GM12878 (cell line): ENCODE measurements around the gene BIN1. TPM values are rescaled to one million over a fixed set of nuclear protein-coding genes. Genes with fewer than 3 reads are reported as not detected.

ENCODE experiments used
- ATAC-seq: fragments of 200-7000 bp; cut with Tn5 transposase; 3 replicates; pipeline ENCODE4 v1.9.1; 2020; ENCODE audit warnings: mild to moderate bottlenecking, moderate library complexity
- BruUV-seq: library from RNA; stranded (reverse); fragments of 400-500 nt; replicated peaks from 2 replicates; lab custom pipeline; 2021; lab: Mats Ljungman, UMichigan
- CTCF ChIA-PET: fragments of 300-600 bp; sonication (Branson Sonifier 250); formaldehyde crosslinking; extraction: SDS; loops from one replicate; lab custom pipeline; 2021; ENCODE audit warnings: inconsistent platforms; lab: Yijun Ruan, JAX
- POLR2A ChIA-PET: fragments of 350-600 bp; formaldehyde crosslinking; extraction: SDS; loops from one replicate; lab custom pipeline; 2021; ENCODE audit warnings: inconsistent platforms; lab: Charles Lee
- RAD21 ChIA-PET: fragments of 300-600 bp; sonication (Branson Sonifier 250); formaldehyde crosslinking; loops from one replicate; lab custom pipeline; 2023; ENCODE audit warnings: antibody characterized with exemption; ENCODE audit not compliant: unreplicated experiment; lab: Charles Lee
- SMC1A ChIA-PET: fragments of 300-600 bp; sonication (Branson Sonifier 250); formaldehyde crosslinking; loops from one replicate; lab custom pipeline; 2023; ENCODE audit not compliant: unreplicated experiment, uncharacterized antibody; lab: Charles Lee
- DNase-seq: peaks from one replicate; pipeline ENCODE4 v3.0.0-alpha.2; 2011; ENCODE audit warnings: low read depth, low spot score
- FAIRE-seq: peaks from 3 replicates; lab custom pipeline; 2011; peaks lifted over from hg19 to GRCh38; lab: Jason Lieb, UNC
- H2AFZ ChIP-seq: 2 replicates; pipeline ENCODE4 v1.6.0; 2011; ENCODE audit warnings: low read depth, low read length, control low read depth; ENCODE audit not compliant: control insufficient read depth
- H3K27ac ChIP-seq: 2 replicates; pipeline ENCODE4 v1.5.1; 2011; ENCODE audit warnings: control low read depth; ENCODE audit not compliant: control insufficient read depth, insufficient read depth
- H3K27me3 ChIP-seq, 2 experiments: replicated peaks in 1 of 2; 2 replicates each; pipeline versions ENCODE4 v1.6.0 to v1.6.1; 2011; ENCODE audit warnings: low read length in 1 of 2; ENCODE audit not compliant: control insufficient read depth in 2 of 2, insufficient read depth in 2 of 2
- H3K36me3 ChIP-seq, 2 experiments: 2 replicates each; pipeline ENCODE4 v1.5.1; 2011; ENCODE audit warnings: low read length in 1 of 2; ENCODE audit not compliant: control insufficient read depth in 2 of 2, insufficient read depth in 2 of 2
- H3K4me1 ChIP-seq: 2 replicates; pipeline ENCODE4 v1.6.1; 2011; ENCODE audit warnings: mild to moderate bottlenecking, low read length, moderate library complexity, mixed read lengths; ENCODE audit not compliant: control insufficient read depth, insufficient read depth
- H3K4me2 ChIP-seq: 2 replicates; pipeline ENCODE4 v1.6.0; 2011; ENCODE audit warnings: control low read depth; ENCODE audit not compliant: control insufficient read depth, insufficient read depth
- H3K4me3 ChIP-seq: fragments of 200-600 bp; sonication (generic); 2 replicates; pipeline ENCODE4 v1.5.1; 2016
- H3K79me2 ChIP-seq: 2 replicates; pipeline ENCODE4 v1.6.0; 2011; ENCODE audit warnings: low read length; ENCODE audit not compliant: control insufficient read depth, insufficient read depth
- H3K9ac ChIP-seq: 2 replicates; pipeline ENCODE4 v1.8.0; 2011; ENCODE audit warnings: low read length, control low read depth, mixed read lengths; ENCODE audit not compliant: control insufficient read depth, insufficient read depth
- H3K9me3 ChIP-seq: replicated peaks from 3 replicates; pipeline ENCODE4 v1.5.1; 2011; ENCODE audit warnings: mild to moderate bottlenecking, low read length; ENCODE audit not compliant: control insufficient read depth, insufficient read depth
- H4K20me1 ChIP-seq: 2 replicates; pipeline ENCODE4 v1.6.0; 2011; ENCODE audit not compliant: control insufficient read depth, insufficient read depth
- ATF7 ChIP-seq: fragments of 450-650 bp; IDR thresholded peaks from 2 replicates; pipeline ENCODE4 v1.6.1; 2016; ENCODE audit warnings: low read depth, mild to moderate bottlenecking
- CHD1 ChIP-seq: IDR thresholded peaks from 2 replicates; pipeline ENCODE4 v1.6.1; 2012; ENCODE audit warnings: low read depth, low read length, improper control_type of control experiment
- KAT2A ChIP-seq: conservative IDR thresholded peaks from 2 replicates; pipeline ENCODE4 v1.6.1; 2011; ENCODE audit warnings: low read depth, low read length; ENCODE audit not compliant: control insufficient read depth
- MEF2B ChIP-seq: fragments of 450-650 bp; IDR thresholded peaks from 2 replicates; pipeline ENCODE4 v1.6.1; 2018; ENCODE audit warnings: mild to moderate bottlenecking, moderate library complexity; ENCODE audit not compliant: partially characterized antibody, poor library complexity, severe bottlenecking
- MXI1 ChIP-seq: fragments of 150-350 bp; IDR thresholded peaks from 2 replicates; pipeline ENCODE4 v1.6.1; 2011; ENCODE audit warnings: low read depth, mild to moderate bottlenecking, inconsistent platforms, low read length, improper control_type of control experiment
- PAX8 ChIP-seq: fragments of 450-650 bp; IDR thresholded peaks from 2 replicates; pipeline ENCODE4 v1.6.1; 2017; ENCODE audit warnings: mild to moderate bottlenecking, moderate library complexity
- POU2F2 ChIP-seq: IDR thresholded peaks from 3 replicates; pipeline ENCODE4 v1.6.1; 2011; ENCODE audit warnings: low read depth, mild to moderate bottlenecking, low read length, borderline replicate concordance
- RAD51 ChIP-seq: fragments of 450-650 bp; IDR thresholded peaks from 2 replicates; pipeline ENCODE4 v1.6.1; 2016; ENCODE audit warnings: moderate library complexity, mild to moderate bottlenecking, inconsistent platforms
- RFX5 ChIP-seq: IDR thresholded peaks from 2 replicates; pipeline ENCODE4 v1.6.1; 2011; ENCODE audit warnings: low read depth, low read length, improper control_type of control experiment
- WGBS: methylation state at CpG from one replicate; pipeline ENCODE4 v1.1.6; 2016; ENCODE audit warnings: low lambda C conversion rate; ENCODE audit not compliant: insufficient replicate concordance, insufficient coverage; ENCODE audit errors: missing lambda C conversion rate; 5-methylcytosine and 5-hydroxymethylcytosine counted together
- in situ Hi-C: fragments of 300-500 bp; cut with MboI; formaldehyde crosslinking; loops from 9 replicates; pipeline ENCODE4 v1.14.3; 2018; ENCODE audit warnings: mixed read lengths
- intact Hi-C: fragments of 100-400 bp; cut with micrococcal nuclease; formaldehyde crosslinking; loops from one replicate; pipeline ENCODE4 v1.14.2; 2022; ENCODE audit not compliant: unreplicated experiment
- polyA plus RNA-seq, 11 experiments: library from polyadenylated mRNA; depleted of rRNA in 4 of 11; unstranded in 6 of 11; stranded (reverse) in 5 of 11; fragments of >200 nt; fragmentation: Nextera tagmentation in 4 of 11; fragmentation: Illumina TruSeq in 1 of 11; extraction: Ambion mirVana in 4 of 11; extraction: Trizol in 1 of 11; gene quantifications; 1 replicate in 1 of 11; 2 replicates in 10 of 11; pipeline versions ENCODE4 v1.2.1 to v1.2.3, GENCODE V29; 2011 to 2016; ENCODE audit warnings: inconsistent platforms in 2 of 11, missing spikeins in 2 of 11, low read depth in 1 of 11
- total RNA-seq, 4 experiments: library from RNA; depleted of rRNA in 3 of 4; stranded (reverse); fragments of >200 nt in 3 of 4; fragmentation: Illumina TruSeq in 1 of 4; extraction: Trizol in 1 of 4; gene quantifications; 2 replicates each; pipeline versions ENCODE4 v1.2.1 to v1.2.3, GENCODE V29; 2013 to 2021
- TF ChIP-seq, protein P1 (sequence below): fragments of 450-650 bp; IDR thresholded peaks from 2 replicates; pipeline ENCODE4 v1.6.1; 2017; ENCODE audit warnings: mild to moderate bottlenecking, low read depth, inconsistent platforms; ENCODE audit not compliant: poor library complexity, severe bottlenecking
- TF ChIP-seq, protein P2 (sequence below): fragments of 450-650 bp; formaldehyde crosslinking; IDR thresholded peaks from 2 replicates; pipeline ENCODE4 v1.4.0; 2020; ENCODE audit warnings: mild to moderate bottlenecking, moderate library complexity

Gene BIN1
- total and polyA plus RNA-seq, 10 of the 15 experiments (the other 5 are each of a cell fraction or from before 2014, with no cell fraction given) = 0.32 to 21.3 (median 11.2) TPM

DNA sequence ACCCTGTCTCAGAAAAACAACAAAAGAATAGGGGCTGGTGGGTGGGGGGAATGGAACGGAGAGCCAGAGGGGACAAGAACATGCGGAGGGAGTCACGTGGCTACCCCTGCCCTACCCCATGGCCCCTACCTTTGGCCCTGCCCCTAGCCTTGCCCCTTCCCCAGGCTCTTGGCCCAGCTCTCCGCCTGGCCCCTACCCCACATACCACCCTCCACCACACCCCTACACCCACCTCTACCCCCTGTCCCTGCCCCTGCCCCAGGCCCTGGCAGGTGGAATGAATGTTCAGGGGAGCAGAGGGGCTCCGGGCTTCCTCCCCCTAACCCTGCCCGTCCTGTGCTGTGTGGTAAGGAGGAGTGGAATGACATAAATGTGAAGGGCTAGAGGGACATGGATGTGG is 15.1 kb downstream of the BIN1 start (continued):
- TF ChIP-seq MXI1 = no peak
- TF ChIP-seq RFX5 = no peak
- no peak for TF ChIP-seq RAD51

DNA sequence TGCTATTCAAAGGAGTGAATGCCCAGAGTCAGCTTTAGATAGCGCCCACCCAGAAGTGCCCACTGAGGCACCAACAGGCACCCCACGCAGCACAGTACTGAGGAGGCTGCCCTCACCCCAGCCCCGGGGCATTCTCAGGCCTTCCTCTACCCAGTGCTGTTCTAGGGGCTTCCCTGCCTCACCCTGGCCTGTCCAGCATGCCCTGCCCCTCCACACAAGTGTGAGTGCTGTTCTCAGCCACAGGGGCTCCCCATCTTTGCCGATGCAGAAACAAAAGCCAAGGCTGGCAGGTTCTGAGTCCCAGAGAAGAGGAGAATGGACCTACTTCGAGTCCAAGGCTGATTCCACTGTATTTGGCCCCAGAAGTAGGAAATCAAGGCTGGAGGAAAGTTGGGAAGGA is 15.8 kb downstream of the BIN1 start:
- H3K9ac ChIP-seq = no peak overlapping the region
- H3K27ac ChIP-seq = no peak overlapping the region
- RAD21 ChIA-PET = interaction anchor here (1.4 kb wide), 1 partner anchor 23 kb away, joined by 3 read pairs; no protein-coding TSS in a partner anchor
- H3K36me3 ChIP-seq = no peaks in the 10 kb centered on the region
- SMC1A ChIA-PET = no interaction called here
- H3K27me3 ChIP-seq = no peaks in the 10 kb centered on the region; a peak in 1 of 4 replicates
- DNase-seq (no peak), FAIRE-seq (no peak), ATAC-seq (no peak)
- CTCF ChIA-PET = interaction anchor here (1.2 kb wide), 1 partner anchor 16 kb away, joined by 3 read pairs; no protein-coding TSS in a partner anchor
- H3K9me3 ChIP-seq = no peaks in the 10 kb centered on the region
- POLR2A ChIA-PET = no interaction called here
- intact Hi-C loops (no loop called here), in situ Hi-C loops (no loop called here)
- no peaks in the 10 kb centered on the region for H3K79me2 ChIP-seq
- TF ChIP-seq, protein P1, sequence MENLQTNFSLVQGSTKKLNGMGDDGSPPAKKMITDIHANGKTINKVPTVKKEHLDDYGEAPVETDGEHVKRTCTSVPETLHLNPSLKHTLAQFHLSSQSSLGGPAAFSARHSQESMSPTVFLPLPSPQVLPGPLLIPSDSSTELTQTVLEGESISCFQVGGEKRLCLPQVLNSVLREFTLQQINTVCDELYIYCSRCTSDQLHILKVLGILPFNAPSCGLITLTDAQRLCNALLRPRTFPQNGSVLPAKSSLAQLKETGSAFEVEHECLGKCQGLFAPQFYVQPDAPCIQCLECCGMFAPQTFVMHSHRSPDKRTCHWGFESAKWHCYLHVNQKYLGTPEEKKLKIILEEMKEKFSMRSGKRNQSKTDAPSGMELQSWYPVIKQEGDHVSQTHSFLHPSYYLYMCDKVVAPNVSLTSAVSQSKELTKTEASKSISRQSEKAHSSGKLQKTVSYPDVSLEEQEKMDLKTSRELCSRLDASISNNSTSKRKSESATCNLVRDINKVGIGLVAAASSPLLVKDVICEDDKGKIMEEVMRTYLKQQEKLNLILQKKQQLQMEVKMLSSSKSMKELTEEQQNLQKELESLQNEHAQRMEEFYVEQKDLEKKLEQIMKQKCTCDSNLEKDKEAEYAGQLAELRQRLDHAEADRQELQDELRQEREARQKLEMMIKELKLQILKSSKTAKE = no peak
- TF ChIP-seq MEF2B = no peak
- no peak for TF ChIP-seq PAX8
- TF ChIP-seq ATF7 = no peak
- TF ChIP-seq POU2F2 = no peak
- TF ChIP-seq CHD1 = no peak
- TF ChIP-seq KAT2A = no peak
- TF ChIP-seq, protein P2, sequence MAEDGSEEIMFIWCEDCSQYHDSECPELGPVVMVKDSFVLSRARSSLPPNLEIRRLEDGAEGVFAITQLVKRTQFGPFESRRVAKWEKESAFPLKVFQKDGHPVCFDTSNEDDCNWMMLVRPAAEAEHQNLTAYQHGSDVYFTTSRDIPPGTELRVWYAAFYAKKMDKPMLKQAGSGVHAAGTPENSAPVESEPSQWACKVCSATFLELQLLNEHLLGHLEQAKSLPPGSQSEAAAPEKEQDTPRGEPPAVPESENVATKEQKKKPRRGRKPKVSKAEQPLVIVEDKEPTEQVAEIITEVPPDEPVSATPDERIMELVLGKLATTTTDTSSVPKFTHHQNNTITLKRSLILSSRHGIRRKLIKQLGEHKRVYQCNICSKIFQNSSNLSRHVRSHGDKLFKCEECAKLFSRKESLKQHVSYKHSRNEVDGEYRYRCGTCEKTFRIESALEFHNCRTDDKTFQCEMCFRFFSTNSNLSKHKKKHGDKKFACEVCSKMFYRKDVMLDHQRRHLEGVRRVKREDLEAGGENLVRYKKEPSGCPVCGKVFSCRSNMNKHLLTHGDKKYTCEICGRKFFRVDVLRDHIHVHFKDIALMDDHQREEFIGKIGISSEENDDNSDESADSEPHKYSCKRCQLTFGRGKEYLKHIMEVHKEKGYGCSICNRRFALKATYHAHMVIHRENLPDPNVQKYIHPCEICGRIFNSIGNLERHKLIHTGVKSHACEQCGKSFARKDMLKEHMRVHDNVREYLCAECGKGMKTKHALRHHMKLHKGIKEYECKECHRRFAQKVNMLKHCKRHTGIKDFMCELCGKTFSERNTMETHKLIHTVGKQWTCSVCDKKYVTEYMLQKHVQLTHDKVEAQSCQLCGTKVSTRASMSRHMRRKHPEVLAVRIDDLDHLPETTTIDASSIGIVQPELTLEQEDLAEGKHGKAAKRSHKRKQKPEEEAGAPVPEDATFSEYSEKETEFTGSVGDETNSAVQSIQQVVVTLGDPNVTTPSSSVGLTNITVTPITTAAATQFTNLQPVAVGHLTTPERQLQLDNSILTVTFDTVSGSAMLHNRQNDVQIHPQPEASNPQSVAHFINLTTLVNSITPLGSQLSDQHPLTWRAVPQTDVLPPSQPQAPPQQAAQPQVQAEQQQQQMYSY (CRISPR knock-in tag) = no peak
- no peaks in the 10 kb centered on the region for H4K20me1 ChIP-seq
- no peak overlapping the region for H3K4me2 ChIP-seq
- no peak overlapping the region for H2AFZ ChIP-seq
- H3K4me1 ChIP-seq = peaks cover 17% of the 10 kb centered on the region
- BruUV-seq = no TSS peak
- WGBS = 35% methylated on average over 5 of the region's 5 CpGs
- H3K4me3 ChIP-seq = no peak overlapping the region
